Stimulated activated CD4-positive, alpha-beta T cell treated with anti-CD3 and anti-CD28 coated beads, Interleukin-1b, Interleukin-23, amount 100 ng/mL, for 24 hours (primary cell): ENCODE data around the gene RBM47.

Experiments
- DNase-seq, 4 experiments: peaks; one replicate each; pipeline ENCODE4 v3.0.0-alpha.2; 2020; ENCODE audit warnings: low read depth in 4 of 4, low spot score in 1 of 4

The RBM47 gene

DNA sequence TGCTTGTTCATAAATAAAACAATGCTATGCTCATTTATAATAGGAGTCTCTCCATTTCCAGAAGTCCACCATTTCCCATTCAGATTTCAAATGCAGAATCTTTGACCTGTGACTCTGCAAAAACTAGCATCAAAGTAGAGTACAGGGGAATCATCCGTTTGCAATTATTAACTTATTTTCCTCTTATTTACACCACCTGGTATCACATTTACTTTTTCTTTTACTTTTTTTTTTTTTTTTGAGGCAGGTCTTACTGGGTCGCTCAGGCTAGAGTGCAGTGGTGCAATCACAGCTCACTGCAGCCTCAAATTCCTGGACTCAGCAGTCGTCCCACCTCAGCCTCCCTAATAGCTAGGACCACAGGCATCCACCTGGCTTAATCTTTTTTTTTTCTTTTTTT lies 37.6 kb downstream of the RBM47 start:
- DNase-seq: no peak

DNA sequence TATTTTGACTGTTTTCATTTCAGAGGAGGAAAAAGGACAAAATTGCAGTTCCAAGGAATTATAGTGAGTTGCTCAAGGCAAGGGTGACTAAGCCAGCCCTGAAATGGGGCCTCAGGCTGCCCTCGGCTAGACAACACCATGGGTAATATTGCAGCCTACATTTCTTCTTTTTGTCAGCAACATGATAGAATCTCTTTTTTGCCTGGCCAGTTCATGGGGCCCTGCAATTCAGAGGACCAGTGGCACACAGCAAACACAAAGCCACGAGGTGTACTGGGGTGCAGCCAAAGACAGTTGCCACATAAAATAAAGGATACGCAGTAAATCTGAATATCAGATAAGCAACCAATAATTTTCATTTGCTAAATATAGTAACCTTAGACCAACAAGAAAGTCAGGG lies 41.8 kb downstream of the RBM47 start:
- DNase-seq: no peak

DNA sequence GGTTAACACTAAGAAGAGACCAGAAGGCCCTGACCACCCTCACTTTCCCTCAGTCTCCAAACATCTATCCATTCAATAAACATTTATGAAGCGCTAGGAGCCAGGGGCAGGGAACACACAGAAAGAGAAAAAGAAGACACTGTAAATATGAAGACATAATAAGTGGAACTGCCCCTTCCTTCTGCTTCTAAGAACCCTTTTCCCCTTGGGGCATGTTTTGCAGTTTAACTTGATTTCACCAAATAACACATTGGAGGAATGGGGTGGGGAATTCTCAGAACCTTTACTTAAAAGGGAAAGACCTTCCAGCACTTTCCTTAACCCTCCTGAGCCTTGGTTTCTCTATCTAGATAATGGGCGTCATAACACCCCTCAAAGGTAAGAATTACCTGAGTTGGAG lies 42.3 kb downstream of the RBM47 start:
- no peak for DNase-seq

GRCh38 chr4:40586729-40587128 lies 42.9 kb downstream of the RBM47 start:
- no peak for DNase-seq

GRCh38 chr4:40586034-40586433 lies 43.6 kb downstream of the RBM47 start:
- DNase-seq: no peak

GRCh38 chr4:40585201-40585799 lies 44.4 kb downstream of the RBM47 start:
- no peak for DNase-seq

- DNase-seq: no peak
These were observed 45.0 kb downstream of the RBM47 start for GRCh38 chr4:40584517-40585141.

DNA sequence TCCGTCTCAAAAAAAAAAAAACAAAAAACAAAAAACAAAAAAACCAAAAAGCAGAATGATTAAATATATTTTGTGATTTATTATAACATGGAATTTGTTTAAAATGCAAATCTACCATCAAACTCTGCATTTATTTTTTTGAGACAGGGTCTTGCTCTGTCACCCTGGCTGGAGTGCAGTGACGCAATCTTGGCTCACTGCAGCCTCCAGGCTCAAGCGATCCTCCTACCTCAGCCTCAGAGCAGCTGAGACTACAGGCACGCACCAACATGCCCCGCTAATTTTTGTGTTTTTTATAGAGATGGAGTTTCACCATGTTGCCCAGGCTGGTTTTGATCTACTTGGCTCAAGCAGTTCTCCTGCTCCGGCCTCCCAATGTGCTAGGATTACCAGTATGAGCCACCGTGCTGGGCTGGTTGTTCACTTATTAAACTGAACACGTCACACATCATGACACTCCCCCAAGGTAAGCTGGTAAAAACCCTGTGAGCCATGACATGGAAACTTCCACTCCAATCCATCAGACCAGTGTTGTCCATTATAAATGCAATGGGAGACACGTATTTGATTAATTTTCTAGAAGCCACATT lies 45.7 kb downstream of the RBM47 start:
- no peak for DNase-seq

DNA sequence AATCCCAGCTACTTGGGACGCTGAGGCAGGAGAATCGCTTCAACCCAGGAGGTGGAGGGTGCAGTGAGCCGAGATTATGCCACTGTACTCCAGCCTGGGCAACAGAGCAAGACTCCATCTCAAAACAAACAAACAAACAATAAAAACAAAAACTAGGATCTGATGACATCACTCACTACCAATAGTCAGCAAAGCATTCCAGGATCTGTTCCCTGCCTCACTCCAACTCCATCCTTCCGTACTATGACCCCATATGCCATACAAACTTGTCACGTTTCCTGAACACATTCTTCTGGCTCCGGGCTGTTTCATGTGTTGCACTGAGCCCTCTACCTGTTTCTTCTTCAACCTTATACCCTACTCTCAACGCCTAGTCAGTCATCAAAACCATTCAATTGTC lies 47.3 kb downstream of the RBM47 start:
- no peak for DNase-seq

DNA sequence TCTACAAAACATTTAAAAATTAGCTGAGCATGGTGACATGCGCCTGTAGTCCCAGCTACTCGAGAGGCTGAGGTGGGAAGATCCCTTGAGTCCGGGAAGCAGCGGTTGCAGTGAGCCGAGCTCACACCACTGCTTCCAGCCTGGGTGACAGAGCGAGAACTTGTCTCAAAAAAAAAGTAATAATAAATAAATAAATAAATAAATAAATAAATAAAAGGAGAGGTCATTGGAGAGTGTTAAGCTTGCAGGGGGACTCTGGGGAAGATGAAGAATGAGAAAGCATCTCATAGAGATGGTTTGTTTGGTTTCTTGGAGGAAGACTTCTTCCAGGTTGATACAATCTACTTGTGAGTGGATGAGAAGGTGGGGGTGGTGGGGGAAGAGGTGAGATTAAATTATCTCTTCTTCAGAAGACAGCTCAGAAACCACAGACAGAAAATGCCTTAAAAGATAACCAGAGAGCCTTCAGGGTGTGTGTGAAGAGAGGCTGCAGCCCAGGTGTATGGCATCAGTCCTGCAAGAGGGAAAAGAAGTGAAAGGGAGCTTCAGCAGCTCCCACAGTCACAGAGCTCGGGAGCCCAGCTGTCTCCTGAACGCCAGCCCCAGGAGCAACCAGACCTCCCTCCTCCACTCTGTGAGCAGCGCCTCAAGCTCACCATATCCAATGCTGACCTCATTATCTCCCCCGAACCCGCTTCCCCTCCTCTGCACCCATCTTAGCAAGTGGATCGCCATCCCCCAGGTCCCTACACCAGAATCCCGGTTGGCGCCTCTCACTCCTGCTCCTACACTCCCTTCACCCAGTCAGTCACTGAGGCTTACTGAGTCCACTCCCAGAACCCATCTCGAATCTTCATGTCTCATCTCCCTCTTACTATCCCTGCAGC lies 48.2 kb downstream of the RBM47 start:
- DNase-seq: no peak

- no peak for DNase-seq
These were observed 49.7 kb downstream of the RBM47 start for GRCh38 chr4:40579983-40580382.

GRCh38 chr4:40577588-40578253 lies 51.9 kb downstream of the RBM47 start:
- DNase-seq: no peak

GRCh38 chr4:40576651-40577480 lies 52.8 kb downstream of the RBM47 start:
- no peak for DNase-seq

GRCh38 chr4:40575846-40576245 lies 53.8 kb downstream of the RBM47 start:
- no peak for DNase-seq

DNA sequence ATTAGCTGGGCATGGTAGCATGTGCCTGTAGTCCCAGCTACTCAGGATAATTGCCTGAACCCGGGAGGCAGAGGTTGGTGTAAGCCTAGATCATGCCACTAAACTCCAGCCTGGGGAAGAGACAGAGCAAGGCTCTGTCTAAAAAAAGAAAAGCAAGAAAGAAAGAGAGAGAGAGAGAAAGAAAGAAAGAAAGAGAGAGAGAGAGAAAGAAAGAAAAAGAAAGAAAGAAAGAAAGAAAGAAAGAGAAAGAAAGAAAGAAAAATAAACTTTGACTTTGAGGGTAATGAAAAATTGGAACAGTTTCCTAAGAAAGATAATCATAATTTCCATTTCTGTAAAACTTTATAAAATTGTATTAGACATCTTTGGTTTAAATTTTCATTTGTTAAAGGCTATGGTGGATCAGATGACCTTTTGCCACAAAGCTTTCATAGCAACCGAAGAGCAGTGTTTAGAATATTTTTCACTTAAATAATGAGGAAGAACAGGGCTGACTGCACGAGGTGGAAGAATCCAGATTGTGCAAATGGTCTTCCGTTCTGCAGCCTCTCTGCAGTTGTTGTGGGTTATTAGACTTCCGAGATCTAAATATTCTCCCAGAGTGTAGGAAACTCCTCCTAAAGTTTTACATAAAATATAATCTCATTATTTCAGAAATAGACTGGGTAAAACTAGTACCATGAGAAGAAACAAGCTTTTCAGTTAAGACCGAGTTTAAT lies 55.9 kb downstream of the RBM47 start:
- DNase-seq: no peak

DNA sequence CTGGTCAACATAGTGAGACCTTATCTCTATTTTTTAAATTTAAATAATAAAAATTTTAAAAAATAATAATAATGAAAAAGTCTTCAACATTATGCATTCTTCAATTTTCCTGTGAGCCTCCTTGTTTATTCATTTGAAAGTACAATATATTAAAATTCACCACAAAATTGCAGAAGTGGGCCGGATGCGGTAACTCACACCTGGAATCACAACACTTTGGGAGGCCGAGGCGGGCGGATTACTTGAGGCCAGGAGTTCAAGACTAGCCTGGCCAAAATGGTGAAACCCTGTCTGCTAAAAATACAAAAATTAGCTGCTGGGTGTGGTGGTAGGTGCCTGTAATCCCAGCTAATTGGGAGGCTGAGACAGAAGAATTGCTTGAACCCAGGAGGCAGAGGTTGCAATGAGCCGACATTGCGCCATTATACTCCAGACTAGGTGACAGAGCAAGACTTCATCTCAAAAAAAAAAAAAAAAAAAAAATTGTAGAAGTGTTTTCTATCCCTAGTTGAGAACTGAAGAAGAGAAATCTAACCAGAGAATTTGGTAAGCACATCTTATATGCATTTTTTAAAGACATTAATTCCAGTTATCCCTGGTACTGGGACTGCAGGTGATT lies 56.9 kb downstream of the RBM47 start:
- DNase-seq: no peak

DNA sequence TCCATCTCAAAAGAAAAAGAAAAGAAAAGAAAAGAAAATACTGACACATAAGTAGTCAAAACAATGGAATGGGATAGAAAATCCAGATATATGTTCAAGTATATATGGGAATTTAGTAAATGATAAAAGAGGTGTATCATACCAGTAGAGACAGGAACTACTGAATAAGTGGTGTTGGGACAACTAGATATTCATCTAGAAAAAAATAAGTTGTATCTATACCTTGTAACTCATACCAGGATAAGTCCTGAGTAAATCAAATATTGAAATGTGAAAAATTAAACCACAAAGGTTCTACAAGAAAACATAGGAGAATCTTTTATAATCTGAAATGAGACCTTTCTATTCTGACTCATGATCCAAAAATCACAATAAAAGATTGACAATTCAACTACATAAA lies 58.5 kb downstream of the RBM47 start:
- DNase-seq: no peak

- DNase-seq: no peak
These were observed 59.2 kb downstream of the RBM47 start for GRCh38 chr4:40570348-40571077.
